GM18505 (cell line): Measurements from ENCODE around the gene ZNF827.

Source experiments
- ATAC-seq: cut with Tn5 transposase; IDR thresholded peaks from one replicate; pipeline ENCODE4 v1.9.1; 2021; ENCODE audit not compliant: unreplicated experiment
- POLR2A ChIP-seq: IDR thresholded peaks from 4 replicates; pipeline ENCODE4 v1.6.1; 2011; ENCODE audit warnings: borderline replicate concordance; ENCODE audit not compliant: insufficient read depth, insufficient read length; ENCODE audit errors: extremely low read depth

The ZNF827 gene

DNA sequence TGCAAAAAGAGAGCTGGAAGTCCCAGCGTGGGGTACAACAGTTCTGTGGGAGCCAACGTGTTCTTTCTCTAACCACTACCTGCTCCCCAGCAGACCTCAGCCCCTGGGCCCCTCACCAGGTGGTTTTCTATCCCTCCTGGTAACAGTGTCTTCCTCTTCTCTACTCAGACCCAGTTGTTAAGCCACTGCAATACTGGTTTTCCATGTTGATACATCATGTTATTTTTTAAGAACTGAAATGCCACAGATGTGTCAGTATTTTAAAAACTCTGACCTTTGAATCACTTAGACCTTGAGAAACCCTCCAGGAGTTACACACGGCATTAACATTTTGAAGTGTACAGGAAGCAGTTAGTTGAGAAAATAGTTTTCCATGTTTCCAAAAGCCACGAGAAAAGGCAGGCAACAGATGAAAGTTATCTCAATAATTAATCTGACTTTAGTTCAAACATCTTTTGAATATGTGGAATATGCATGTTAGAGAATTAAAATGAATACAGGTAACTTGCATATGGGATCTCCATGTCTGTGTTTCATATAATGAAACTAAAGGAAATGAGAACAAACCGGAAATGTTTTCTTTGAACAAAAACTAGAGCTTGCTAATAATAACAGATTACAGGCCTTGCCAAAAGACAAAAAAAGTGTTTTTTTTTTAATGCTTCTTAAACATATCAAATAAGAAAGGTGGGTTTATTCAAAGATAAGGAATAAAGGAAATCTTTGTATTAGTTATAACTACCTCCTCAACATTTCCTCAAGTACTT is 108.8 kb downstream of the ZNF827 start:
- ATAC-seq = peak; percentile 57
- no peak for TF ChIP-seq POLR2A

DNA sequence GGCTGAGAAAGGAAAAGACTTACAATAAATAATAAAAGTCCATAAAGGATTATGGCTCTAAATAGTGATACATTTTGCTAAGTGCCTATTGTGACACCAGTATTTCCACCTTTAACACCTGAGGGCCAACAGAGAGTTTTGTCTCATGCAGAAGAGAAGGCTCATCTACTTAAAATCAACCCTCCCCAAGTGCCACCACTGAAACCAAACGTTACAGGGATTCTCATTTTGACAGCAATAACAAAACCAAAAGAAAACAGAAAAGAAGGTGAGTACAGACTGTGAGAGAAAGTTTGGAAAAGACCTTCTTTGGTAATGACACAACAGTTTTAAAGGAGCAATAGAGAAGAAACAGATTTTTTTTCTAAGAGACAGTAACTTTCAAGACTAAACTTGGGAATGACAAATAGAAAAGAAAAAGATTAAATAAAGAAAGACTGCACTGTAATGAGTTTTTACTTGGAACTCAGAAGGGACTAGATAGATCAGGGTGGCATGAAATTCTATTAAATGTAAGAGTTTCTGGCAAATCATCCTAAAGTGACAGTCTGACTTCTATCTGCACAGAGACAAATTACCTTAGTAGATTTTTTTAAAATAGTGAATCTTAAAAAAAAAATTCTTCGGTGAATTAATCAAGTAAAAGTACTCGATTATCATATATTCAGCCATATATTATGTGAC is 109.7 kb downstream of the ZNF827 start:
- peak; percentile 69 for ATAC-seq

DNA sequence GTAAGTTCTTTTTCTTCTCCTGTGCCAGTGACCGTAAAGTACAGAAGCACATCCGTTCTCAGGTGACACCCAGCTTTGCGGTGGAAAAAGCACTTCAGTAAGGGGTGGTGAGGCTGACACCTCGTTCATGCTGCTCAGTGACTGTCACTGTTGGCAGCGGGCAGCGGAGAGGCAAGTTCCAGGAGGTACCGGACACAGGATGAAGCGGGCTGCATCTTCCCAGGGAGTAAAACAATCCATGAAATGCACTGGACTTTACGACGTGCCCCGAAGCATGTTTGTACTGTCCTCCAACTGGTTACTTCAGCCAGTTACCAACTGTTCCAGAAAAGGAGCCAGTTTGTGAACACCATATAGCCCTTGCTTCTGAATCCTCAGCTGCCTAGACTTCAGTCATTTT is 110.7 kb downstream of the ZNF827 start:
- no peak for TF ChIP-seq POLR2A
- ATAC-seq = no peak

More for the DNA sequence above, 109.7 kb downstream of the ZNF827 start:
- TF ChIP-seq POLR2A = no peak

DNA sequence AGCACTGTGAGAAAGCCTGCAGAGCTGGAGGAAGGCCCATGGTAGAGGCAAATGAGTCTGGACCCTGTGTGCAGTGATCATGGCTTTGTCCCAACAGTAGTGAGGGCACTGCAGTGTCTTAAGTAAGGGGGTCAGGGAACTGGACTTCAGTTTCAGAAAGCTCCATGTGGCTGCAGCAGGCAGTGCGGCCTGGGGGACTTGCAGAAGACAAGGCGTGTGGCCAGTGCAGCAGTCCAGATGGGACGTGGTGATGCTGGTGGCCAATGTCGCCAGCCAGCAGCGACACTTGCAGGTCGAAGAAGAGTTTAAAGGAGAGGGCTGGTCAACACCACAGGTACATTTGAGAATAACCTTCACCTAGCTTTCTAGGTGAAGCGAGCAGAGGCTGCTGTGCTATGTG is 113.4 kb downstream of the ZNF827 start:
- ATAC-seq = no peak
- no peak for TF ChIP-seq POLR2A

DNA sequence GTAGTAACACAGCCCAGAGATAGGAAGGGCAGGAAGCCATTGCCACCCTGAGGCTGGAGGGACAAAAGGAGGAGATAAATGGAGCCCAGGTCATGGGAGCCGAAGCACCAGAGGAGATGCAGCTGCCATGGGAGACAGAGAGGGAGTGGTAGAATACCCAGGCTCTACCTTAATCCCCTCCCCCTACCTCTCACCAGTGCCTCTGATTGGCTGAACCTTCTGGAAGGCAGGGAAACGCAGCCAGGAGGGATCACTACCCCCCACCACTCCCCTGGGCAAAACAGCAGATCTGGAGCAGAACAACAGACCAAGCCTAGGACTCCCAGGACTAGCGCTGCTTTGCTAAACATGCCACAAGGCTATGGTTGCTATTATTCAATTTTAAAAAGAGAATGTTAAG is 114.2 kb downstream of the ZNF827 start:
- no peak for TF ChIP-seq POLR2A
- ATAC-seq = no peak

DNA sequence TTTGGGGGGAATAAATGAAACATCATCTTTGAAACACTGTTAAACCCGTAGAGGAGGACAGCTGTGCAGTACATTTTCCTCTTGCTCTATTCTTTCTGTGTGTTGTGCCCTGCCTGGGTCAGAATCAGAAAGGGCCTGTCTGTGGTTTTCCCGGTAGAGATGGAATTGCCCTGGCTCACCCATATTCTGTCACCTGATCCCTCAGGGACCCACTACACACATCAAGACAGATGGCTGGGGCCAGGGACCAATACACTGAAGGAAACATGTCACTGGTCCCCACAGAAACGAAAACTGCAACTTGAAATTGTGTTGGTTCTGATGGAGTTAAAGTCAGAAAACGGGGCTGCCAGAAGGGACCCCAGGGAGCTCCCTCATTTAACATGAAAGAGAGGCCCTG is 114.9 kb downstream of the ZNF827 start:
- no peak for TF ChIP-seq POLR2A
- no peak for ATAC-seq

DNA sequence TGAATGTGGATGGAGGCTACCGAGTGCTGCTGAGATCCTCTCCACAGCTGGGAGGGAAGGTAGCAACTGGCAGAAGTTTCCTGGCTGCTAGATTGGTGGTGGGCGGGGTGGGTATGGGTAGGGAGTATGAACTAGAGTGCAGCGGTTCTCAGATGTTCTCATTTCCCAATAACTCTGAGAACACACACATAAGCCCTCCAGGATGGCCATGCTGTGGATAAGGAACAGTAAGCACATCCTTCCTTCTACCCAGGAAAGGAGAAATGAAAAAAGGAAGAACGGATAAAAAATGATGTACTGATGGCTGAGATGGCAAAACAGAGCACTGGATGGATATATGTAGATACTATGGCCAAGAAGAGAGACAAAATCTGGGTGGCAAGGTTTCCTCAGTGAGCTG is 116.0 kb downstream of the ZNF827 start:
- no peak for TF ChIP-seq POLR2A
- no peak for ATAC-seq

DNA sequence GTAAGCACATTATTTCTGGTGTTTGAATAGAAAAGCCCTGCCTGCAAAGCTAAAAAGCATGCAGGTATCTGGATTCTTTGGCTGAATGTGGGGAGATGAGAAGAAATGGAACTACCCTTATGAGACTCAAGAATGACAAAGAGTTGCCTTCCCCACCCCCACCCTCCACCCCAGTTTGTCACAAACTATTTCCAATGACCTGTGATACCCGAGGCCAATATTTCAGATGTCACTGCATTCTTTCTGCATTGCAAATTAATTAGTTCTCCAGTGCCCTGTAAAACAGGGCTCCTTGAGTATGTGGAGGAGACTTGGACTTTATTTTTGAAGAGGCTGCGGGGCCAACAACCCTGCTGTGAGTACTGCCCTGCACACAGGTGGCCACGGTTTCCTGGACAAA is 116.4 kb downstream of the ZNF827 start:
- ATAC-seq = no peak
- no peak for TF ChIP-seq POLR2A

DNA sequence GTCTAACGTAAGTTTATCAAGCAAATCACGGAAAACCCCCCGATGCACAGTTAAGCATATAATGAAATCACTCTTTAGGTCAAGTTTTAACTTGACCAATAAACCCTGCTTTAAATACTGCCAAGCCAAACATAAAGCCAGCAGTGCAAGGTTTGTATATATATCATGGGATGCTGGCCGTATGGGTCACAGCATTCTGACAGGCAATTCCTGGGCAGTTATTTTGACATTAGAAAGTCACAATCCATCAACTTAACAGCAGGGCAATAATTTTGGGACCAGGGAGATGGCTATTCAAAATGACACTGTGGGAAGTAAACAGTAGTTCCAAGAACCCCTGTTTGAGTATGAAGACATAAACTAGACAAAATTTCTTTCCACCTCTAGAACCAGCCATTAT is 116.9 kb downstream of the ZNF827 start:
- no peak for TF ChIP-seq POLR2A
- no peak for ATAC-seq

DNA sequence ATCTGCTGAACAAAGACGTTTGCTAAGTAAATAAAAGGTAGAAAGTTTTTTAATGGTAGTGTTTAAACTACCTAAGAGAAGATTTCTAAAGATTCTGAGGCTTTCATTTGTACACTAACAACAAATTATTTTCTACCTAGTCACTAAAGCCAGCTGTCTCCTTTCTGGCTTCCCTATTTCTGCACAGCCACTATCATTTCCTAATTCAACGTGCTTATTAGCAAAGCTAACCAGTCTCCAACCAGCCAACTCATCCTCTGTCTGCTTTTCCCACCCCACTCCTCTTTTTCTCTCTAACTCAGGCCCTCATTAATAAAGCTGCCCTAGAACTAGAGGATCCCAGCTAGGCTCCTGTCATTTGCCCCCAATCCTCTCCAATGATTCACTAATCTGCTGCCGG is 118.2 kb downstream of the ZNF827 start:
- no peak for TF ChIP-seq POLR2A
- ATAC-seq = no peak

DNA sequence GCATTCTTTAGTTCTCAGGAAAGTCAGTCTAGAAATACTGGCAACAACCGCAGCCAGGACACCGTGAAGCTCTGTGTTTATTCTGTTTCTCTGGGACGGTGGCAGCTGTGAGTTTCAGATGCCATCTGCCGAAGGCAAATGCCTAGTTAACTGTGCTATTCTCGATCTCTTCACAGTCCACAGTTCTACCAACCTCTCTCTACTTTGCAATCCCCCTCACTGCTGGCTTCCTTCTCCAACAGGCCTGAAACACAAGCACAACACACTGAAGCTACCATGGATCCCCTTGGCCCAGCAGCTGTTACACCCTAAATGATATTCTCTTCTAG is 118.8 kb downstream of the ZNF827 start:
- ATAC-seq = peak; percentile 70
- no peak for TF ChIP-seq POLR2A

DNA sequence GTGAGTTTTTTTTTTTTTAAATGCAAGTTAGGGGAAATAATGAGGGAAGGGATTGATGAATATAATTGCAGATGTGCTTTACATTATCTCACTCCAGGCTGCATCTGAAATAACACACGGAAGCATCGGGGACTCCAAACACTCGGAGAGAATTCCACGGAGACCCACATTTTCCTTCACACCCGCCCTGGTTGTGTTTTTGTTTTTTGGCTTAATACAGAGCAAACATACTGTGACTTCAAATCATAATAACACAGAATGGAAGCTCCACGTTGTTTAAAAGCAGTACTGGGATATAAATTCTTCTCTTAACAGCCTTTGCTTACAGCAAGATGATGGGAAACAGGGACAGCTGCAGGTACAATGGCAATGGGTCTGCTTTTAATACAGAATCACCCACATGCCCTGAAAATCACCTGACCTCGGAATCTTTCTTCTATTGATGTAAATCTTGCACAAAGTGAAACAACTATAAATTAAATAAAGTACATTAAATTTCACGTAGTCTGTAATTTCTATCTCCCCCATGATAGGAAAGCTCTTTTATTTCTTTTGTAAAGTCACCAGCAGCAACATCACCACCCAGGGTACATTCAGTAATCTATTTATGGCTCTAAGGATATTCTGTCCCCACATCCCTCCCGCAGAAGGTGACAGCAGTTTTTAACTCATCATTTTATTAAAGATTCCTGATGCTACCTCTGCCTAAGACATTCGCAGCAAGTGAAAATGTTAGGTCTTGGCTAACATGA is 119.3 kb downstream of the ZNF827 start:
- ATAC-seq = no peak
- no peak for TF ChIP-seq POLR2A

DNA sequence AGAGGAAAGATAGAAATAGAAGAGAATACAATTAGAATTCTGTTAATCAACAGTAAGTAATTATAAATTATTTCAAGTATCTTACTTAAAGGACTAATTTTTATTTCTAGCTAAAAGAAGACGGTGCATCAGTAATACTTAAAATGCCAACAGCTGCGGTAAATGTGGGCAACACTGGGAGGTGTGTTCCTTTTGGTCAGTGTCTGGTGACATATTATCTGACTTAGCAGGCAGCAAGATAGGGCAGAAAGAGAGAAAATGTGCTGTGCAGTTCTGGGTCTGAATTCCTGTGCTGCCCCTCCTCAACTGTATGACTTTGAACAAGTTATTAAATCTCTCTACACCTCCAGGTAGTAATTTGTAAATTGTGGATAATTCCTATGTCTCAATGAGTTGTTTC is 120.6 kb downstream of the ZNF827 start:
- no peak for TF ChIP-seq POLR2A
- ATAC-seq = no peak

DNA sequence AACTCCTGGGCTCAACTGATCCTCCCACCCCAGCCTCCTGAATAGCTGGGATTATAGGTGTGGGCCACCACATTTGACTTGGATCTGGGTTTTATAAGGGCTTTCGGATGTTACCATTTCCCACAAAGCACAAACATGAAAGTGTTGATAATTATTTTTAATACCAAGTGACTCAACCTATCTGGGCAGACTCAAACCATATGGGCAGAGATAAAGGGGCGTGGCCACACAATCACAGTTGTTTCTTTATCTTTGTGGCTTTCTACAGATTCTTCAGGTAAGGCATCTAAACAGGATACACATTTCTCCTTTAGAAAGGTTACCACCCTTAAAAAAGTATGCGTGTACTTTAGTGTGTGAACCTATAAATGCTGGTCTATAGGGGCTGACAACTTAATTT is 122.5 kb downstream of the ZNF827 start:
- no peak for TF ChIP-seq POLR2A
- no peak for ATAC-seq
